HG03066 (cell line): ENCODE data around the gene EMP2.

ENCODE experiments used
- ATAC-seq: cut with Tn5 transposase; IDR thresholded peaks from one replicate; pipeline ENCODE4 v1.9.1; 2021; ENCODE audit warnings: low read depth; ENCODE audit not compliant: unreplicated experiment

Gene EMP2

DNA sequence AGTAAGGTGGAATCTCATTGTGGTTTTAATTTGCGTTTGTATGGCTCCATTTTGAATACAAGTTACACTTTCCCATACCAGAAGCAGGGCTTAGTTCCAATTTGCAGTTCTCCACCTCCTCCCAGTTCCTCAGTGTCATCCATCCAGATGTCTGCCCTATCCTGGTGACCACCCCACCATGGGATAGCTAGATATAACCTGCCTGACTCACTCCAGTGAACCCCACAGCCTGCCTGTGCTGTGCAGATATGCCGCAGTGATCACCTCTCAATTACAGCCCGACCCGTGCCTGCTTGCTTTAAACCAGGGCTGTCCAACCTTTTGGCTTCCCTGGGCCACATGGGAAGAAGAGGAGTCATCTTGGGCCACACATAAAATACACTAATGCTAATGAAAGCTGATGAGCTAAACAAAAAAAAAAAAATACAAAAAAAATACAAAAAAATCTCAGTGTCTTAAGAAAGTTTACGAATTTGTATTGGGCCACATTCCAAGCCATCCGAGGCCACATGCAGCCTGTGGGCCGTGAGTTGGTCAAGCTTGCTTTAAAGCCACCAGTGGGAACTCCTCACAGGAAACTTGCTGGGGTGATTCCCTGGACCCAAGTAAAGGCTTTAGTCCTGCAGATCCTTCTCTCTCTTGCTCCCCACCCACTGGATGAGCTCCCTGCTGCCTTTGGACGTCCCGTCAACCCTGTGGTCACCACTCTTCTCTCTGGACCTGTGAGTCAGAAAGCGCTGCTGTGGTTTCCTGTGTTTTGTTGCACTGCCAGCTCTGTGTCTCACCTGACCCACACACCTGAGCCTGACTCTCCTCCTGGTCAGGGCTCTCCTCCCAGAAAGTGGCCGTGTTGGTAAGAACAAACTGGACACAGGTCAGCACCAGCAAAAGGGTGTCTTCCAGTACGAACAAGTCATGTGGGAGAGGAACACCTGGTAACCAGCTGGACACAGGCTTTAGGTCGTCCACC lies 83.0 kb downstream of the EMP2 start:
- ATAC-seq, result no peak

GRCh38 chr16:10495031-10495345 lies 85.4 kb downstream of the EMP2 start:
- no peak for ATAC-seq

DNA sequence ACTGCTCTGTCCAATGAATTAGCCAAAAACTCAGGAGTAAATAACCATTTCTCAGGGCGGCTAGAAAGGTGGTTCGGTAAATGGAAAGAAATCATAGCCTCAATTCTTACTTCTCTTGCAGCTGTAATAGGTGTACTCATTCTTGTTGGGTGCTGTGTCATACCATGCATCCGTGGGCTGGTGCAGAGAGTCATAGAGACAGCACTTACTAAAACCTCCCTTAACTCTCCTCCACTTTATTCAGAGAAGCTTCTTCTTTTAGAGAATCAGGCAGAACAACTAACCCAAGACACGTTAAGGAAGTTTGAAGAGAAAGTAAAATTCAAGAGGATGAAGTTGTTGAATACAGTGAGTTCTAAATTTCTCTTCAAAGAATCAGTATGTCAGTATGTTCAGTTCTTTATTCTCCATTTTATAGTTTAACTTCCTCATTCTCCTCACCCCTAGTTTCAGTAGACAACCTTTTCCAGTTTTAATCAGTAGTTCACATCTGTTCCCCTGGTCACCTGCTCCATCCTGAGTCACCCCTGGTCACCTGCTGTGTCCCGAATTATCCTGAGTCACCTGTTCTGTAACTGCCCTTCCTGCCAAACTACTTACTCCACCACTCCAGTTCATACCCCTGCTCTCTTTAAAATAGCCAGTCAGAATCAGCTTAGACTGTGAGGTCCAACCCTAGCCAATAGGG lies 85.9 kb downstream of the EMP2 start:
- no peak for ATAC-seq

GRCh38 chr16:10493276-10493675 lies 87.1 kb downstream of the EMP2 start:
- ATAC-seq, result no peak

GRCh38 chr16:10490141-10490540 lies 90.3 kb downstream of the EMP2 start:
- ATAC-seq, result no peak

DNA sequence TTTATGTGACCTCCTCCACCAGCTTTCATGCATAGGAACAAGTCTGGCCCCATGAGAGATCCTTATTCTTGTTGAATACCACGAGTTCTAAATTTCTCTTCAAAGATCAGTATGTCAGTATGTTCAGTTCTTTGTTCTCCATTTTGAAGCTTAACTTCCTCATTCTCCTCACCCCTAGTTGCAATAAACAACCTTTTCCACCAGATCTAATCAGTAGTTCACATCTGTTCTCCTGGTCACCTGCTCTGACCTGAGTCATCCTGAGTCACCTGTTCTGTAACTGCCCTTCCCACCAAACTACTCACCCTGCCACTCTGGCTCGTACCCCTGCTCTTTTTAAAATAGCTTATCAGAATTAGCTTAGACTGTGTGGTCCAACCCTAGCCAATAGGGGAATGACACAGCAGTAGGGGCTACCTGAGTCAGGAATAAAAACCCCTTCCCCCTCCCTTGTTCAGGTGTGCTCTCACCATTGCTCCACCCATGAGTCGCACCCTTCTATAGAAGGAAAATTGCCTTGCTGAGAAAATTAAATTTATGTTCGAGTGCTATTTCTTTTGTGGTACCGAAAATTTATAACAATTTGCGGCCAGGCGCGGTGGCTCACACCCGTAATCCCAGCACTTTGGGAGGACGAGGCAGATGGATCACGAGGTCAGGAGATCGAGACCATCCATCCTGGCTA lies 94.6 kb downstream of the EMP2 start:
- ATAC-seq, result no peak

DNA sequence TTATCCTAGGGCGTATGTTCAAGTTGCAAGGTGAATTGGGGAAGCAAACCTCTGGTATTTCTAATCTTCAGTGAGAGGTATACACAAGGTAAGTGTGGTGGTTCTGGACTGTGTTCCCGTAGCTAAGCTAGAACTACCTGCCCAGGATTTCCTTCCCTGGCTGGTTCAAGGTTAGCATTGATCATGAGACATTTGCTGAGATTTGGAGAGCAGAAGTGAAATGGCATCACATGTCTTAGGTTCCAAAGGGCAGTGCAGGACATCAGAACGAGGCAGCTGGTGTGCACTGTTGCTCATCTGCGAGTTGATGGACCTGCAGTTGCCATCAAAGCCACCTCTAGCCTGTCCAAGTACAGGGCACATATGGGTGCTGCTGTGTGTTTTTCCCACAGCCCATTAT lies 95.2 kb downstream of the EMP2 start:
- ATAC-seq, result no peak

- no peak for ATAC-seq
Observed at GRCh38 chr16:10480151-10480550, 100.2 kb downstream of the EMP2 start.
